GM15510 (cell line): ENCODE data around the gene CBARP.

Experiments
- POLR2A ChIP-seq: IDR thresholded peaks from 3 replicates; pipeline ENCODE4 v1.6.1; 2011; ENCODE audit warnings: borderline replicate concordance; ENCODE audit not compliant: insufficient read length; ENCODE audit errors: extremely low read depth

The CBARP gene

GRCh38 chr19:1237754-1238368, at the start of gene CBARP:
CBARP (minus strand) TSS chr19:1238005; CDS start chr19:1236100, 1,905 bp downstream.
- TF ChIP-seq POLR2A, result no peak

DNA sequence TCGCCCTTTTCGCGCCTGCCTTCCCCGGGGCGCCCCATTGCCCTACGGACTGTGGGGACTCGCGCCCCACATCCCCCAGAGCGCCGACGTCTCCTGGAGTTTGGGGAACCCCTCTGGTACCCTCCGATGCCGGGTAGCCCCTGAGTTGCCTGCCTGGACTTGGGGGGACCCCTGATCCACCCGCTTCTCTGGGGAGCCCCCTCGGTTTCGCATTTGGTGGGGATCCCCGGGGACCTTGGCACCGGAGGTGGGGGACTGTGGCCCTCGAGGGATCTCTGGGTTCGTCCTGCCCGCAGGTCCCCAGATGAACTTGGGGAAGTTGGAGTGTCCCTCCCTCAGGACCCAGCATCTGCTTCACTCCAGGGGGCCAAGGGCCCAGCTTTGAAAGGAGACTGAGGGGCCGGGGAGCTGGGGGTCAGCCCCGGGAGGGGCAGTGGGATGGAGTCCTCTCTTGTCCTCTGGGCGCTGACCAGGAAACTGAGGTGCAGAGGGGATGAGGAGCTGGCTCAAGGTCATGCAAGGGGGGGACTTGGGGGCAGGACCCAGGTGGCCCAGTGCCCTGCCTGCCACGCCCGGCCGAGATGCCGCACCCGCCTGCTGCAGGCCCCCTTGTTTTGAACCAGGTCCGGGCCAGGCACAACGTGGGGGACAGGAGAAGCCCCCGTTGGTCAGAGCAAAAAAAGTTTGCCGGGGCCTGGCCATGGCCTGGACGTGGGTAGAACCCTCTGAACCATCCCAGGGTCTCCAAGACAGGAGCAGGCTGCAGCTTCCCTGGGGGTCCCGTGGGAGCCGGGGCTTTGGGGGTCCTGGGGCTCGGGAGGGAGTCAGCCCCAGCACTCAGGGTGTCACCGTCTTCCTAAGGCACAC, 48.9 kb upstream of the CBARP start:
- no peak for TF ChIP-seq POLR2A

- no peak for TF ChIP-seq POLR2A
Observed at GRCh38 chr19:1285737-1286360, 48.0 kb upstream of the CBARP start, which contains the start of gene EFNA2. EFNA2 (plus strand) TSS chr19:1285873; CDS start chr19:1286169, 296 bp downstream.

DNA sequence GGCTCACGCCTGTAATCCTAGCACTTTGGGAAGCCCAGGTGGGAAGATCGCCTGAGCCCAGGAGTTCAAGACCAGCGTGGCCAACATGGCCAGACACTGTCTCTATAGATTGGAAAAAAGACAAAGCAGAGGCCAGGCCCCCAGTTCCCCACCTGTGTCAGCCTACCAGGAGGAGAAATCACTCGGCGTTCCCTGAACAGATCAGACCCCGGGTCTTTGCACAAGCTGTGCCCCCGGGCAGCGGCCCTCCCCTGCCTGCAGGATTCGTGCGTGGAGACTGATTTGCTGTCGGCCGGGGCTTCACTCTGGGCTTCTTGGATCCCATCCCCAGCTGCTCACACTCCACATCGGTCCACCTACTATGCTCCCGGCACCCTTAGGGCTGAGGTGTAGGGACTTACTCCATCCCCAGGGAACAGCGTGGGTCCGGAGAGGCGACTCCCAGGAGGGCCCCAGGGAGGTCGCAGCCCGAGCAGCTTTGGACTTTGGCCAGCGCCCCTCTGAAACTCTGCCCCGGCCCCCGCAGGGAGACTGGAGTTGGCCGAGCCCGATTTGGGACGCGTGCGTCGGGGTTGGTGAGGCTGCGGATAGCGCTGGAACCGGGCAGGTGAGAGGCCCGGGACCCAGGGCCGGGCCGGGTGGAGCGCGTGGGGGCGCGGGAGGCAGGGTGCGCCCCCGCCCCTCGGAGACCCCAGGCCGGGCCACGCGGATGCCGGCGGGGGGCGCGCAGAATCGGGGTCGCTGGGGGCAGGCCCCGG, 47.4 kb upstream of the CBARP start:
- TF ChIP-seq POLR2A, result no peak

GRCh38 chr19:1284293-1284978, 46.6 kb upstream of the CBARP start:
- TF ChIP-seq POLR2A, result no peak

DNA sequence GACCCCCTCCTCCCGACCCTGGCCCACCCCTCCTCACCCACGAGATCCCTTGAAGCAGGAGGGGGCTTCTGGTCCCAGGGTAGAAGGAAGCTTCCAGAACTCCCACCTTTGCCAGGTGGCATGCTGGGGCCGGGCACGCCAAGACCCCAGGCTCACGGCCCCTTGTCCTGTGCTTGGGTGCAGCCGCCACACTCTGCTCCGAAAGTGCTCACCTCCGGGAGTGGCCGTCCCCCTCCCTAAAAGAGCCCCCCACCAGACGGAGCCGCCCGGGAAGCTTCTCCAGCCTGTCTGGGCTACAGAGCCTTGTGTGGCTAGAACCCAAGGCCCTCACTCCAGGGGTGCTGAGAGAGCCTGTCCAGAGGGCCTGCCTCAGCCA, 46.1 kb upstream of the CBARP start:
- no peak for TF ChIP-seq POLR2A

DNA sequence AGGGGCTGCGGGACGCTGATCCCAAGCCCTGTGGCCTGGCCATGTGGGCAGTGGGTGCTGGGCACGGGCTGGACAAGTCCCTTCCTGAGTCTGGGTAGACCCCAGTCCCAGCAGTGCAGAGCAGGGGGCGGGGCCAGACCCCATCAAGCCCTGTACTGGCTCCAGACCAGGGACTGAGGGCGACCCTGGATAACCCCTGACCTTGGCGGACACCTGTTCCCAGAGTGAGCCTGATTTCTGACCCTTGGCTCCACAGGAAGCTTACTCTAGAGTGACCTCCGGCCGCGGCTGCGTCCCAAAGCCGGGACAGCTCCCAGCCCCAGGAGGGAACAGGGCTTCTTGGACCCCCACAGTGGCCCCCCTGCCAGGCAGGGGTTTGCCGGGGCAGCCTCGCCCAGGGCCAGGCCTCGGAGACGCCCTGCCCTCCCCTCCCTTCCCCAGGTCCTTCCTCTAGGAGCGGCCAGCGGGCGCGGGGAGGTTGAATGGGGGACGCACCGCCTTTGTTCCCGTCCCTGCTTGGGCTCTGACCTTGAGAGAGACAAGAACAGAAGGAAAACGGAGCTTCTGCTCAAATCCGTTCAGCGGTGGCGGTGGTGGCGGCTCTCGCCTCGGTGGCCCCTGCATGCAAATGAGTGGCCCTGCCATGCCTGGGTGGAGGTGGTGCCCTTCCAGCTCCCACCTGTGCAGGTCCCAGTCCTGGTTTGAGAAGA, 45.6 kb upstream of the CBARP start:
- no peak for TF ChIP-seq POLR2A

DNA sequence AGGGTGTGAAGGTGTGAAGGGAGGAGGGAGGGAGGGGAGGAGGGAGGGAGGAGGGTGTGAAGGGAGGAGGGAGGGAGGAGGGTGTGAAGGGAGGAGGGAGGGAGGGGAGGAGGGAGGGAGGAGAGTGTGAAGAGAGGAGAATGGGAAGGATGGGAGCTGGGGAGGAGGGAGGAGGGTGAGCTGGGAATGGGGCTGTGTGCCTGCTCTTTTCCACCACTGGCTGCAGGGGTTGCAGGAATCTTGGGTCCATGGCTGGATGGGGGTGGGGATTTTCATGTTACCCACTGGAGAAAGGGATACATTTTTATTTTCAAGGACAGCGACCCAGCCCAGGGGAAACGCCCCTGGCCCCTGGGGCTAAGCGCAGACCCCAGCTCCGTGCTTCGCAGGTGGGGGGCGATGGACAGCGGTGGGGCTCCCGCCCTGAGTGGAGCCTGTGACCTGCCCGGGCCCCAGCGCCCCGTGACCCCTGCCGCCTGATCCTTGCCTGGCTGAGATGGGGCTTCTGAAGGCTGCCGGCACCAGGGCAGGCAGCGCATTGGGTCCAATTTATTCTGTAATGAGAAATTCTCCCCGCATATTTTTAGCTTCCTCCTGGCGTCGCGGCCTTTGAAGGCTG, 44.9 kb upstream of the CBARP start:
- TF ChIP-seq POLR2A, result no peak

- no peak for TF ChIP-seq POLR2A
Observed at GRCh38 chr19:1281569-1282287, 43.9 kb upstream of the CBARP start.

GRCh38 chr19:1280636-1281568, 43.1 kb upstream of the CBARP start:
- TF ChIP-seq POLR2A, result no peak

DNA sequence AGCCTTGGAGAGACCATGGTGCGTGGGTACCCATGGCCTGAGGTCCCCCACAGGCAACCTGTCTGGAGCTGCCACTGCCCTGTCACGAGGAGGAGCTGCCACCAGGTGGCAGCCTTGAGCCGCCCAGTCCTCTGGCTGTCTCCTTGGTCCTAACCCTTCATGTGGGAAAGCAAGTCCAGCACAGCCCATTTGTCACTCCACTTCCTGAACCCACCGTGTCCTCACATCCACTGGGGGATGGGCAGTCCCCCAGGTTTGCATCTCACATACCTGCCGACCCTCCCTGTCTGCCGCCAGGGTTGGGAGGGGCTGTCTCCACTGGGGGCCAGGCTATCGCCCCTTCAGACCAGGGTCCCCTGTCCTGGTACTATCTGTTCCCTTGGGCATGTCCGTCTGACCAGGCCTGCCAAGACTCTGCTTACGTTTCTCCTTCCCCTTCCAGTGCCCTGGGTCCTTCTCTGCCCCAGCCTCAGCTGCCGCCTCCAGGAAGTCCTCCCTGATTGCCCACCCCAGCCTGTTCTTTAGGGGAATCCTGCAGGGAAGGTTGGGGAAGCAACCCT, 42.1 kb upstream of the CBARP start:
- TF ChIP-seq POLR2A, result no peak
